H1 (cell line): ENCODE measurements around the gene RS1. TPM values are rescaled to one million over a fixed set of nuclear protein-coding genes. Genes with fewer than 3 reads are reported as not detected.

Source experiments
- CTCF ChIA-PET: fragments of 300-600 bp; sonication (Branson Sonifier 250); formaldehyde crosslinking; loops from one replicate; lab custom pipeline; 2021; ENCODE audit not compliant: partially characterized antibody; lab: Charles Lee
- POLR2A ChIA-PET: fragments of 300-600 bp; sonication (Branson Sonifier 250); formaldehyde crosslinking; loops from one replicate; lab custom pipeline; 2021; ENCODE audit warnings: inconsistent platforms; ENCODE audit not compliant: partially characterized antibody; lab: Charles Lee
- DNase-seq, 2 experiments: peaks; one replicate each; pipeline versions ENCODE4 v3.0.0 to v3.0.0-alpha.2; 2010 to 2022; ENCODE audit warnings: low spot score in 2 of 2, low read depth in 1 of 2, mixed read lengths in 1 of 2
- FAIRE-seq: peaks from 2 replicates; lab custom pipeline; 2011; peaks lifted over from hg19 to GRCh38; lab: Jason Lieb, UNC
- H2AFZ ChIP-seq: 2 replicates; pipeline ENCODE4 v1.8.1; 2012; ENCODE audit warnings: low read length, inconsistent platforms
- H2AK5ac ChIP-seq: 2 replicates; pipeline ENCODE4 v1.6.1; 2013; ENCODE audit warnings: low read depth, low read length
- H2BK120ac ChIP-seq: replicated peaks from 2 replicates; pipeline ENCODE3; 2013; ENCODE audit warnings: low read depth, low read length, inconsistent platforms
- H2BK12ac ChIP-seq: 2 replicates; pipeline ENCODE4 v1.6.1; 2013; ENCODE audit warnings: low read depth, low read length
- H2BK15ac ChIP-seq: 2 replicates; pipeline ENCODE4 v1.6.1; 2013; ENCODE audit warnings: low read length
- H2BK20ac ChIP-seq: 2 replicates; pipeline ENCODE4 v1.6.1; 2013; ENCODE audit warnings: low read length
- H2BK5ac ChIP-seq: 2 replicates; pipeline ENCODE4 v1.6.1; 2013; ENCODE audit warnings: low read depth, low read length
- H3K14ac ChIP-seq: 2 replicates; pipeline ENCODE4 v1.6.1; 2013; ENCODE audit warnings: inconsistent platforms; ENCODE audit not compliant: insufficient read length
- H3K18ac ChIP-seq: 2 replicates; pipeline ENCODE4 v1.6.1; 2013; ENCODE audit warnings: low read length; ENCODE audit errors: extremely low read depth
- H3K23ac ChIP-seq: 2 replicates; pipeline ENCODE4 v1.6.1; 2013; ENCODE audit warnings: inconsistent platforms; ENCODE audit not compliant: insufficient read length
- H3K23me2 ChIP-seq: 2 replicates; pipeline ENCODE4 v1.6.1; 2013; ENCODE audit warnings: low read depth, low read length
- H3K27ac ChIP-seq: 2 replicates; pipeline ENCODE4 v1.6.1; 2011; ENCODE audit warnings: low read depth, low read length, inconsistent platforms
- H3K27me3 ChIP-seq, 4 experiments: replicated peaks in 1 of 4; 1 replicate in 1 of 4; 2 replicates in 3 of 4; pipeline versions ENCODE4 v1.6.1 to v1.8.1; 2011 to 2013; ENCODE audit warnings: low read length in 3 of 4, mild to moderate bottlenecking in 3 of 4, inconsistent platforms in 2 of 4, mixed read lengths in 2 of 4, moderate library complexity in 1 of 4; ENCODE audit not compliant: control insufficient read depth in 3 of 4, insufficient read depth in 3 of 4; ENCODE audit errors: extremely low read depth in 1 of 4
- H3K36me3 ChIP-seq, 4 experiments: 2 replicates each; pipeline versions ENCODE4 v1.6.1 to v1.8.1; 2011 to 2013; ENCODE audit warnings: mild to moderate bottlenecking in 4 of 4, low read length in 3 of 4, moderate library complexity in 2 of 4, control low read depth in 1 of 4, inconsistent platforms in 1 of 4; ENCODE audit not compliant: insufficient read depth in 4 of 4, control insufficient read depth in 2 of 4
- H3K4ac ChIP-seq: replicated peaks from 2 replicates; pipeline ENCODE3; 2013; ENCODE audit warnings: low read length, low read depth, mixed read lengths, inconsistent platforms; ENCODE audit not compliant: insufficient read length
- H3K4me1 ChIP-seq, 4 experiments: replicated peaks in 1 of 4; 1 replicate in 1 of 4; 2 replicates in 3 of 4; pipeline versions ENCODE4 v1.6.1 to v1.8.1; 2011 to 2013; ENCODE audit warnings: low read length in 3 of 4, inconsistent platforms in 2 of 4, mixed read lengths in 1 of 4; ENCODE audit not compliant: insufficient read depth in 4 of 4, control insufficient read depth in 3 of 4
- H3K4me2 ChIP-seq, 2 experiments: 2 replicates each; pipeline versions ENCODE4 v1.6.1 to v1.8.1; 2011 to 2013; ENCODE audit warnings: low read depth in 2 of 2, low read length in 2 of 2, control low read depth in 1 of 2, inconsistent platforms in 1 of 2, mild to moderate bottlenecking in 1 of 2; ENCODE audit not compliant: insufficient read depth in 1 of 2
- H3K4me3 ChIP-seq, 4 experiments: fragments of 200-600, 300-600 bp in 1 of 4; sonication (generic), shearing (Covaris generic), sonication (Bioruptor Twin) in 1 of 4; 2 replicates each; pipeline versions ENCODE4 v1.5.1 to v1.8.1; 2011 to 2016; ENCODE audit warnings: low read length in 4 of 4, low read depth in 3 of 4, control low read depth in 2 of 4, inconsistent platforms in 2 of 4, mild to moderate bottlenecking in 2 of 4, mixed read lengths in 1 of 4, moderate library complexity in 1 of 4; ENCODE audit not compliant: insufficient read depth in 2 of 4; ENCODE audit errors: extremely low read depth in 1 of 4
- H3K56ac ChIP-seq: replicated peaks from 2 replicates; pipeline ENCODE3; 2013; ENCODE audit warnings: low read depth, mild to moderate bottlenecking, mixed read lengths, low read length, inconsistent platforms; ENCODE audit not compliant: insufficient read length
- H3K79me1 ChIP-seq: 2 replicates; pipeline ENCODE4 v1.6.1; 2013; ENCODE audit warnings: low read depth, low read length, control low read depth
- H3K79me2 ChIP-seq, 2 experiments: 2 replicates each; pipeline versions ENCODE4 v1.6.1 to v1.8.1; 2012 to 2013; ENCODE audit warnings: low read length in 2 of 2, mild to moderate bottlenecking in 2 of 2, inconsistent platforms in 1 of 2; ENCODE audit not compliant: insufficient read depth in 2 of 2, control insufficient read depth in 1 of 2
- H3K9ac ChIP-seq, 4 experiments: replicated peaks in 1 of 4; 1 replicate in 1 of 4; 2 replicates in 3 of 4; pipeline versions ENCODE4 v1.6.1 to v1.8.1; 2011 to 2013; ENCODE audit warnings: low read depth in 3 of 4, low read length in 3 of 4, control low read depth in 2 of 4, mild to moderate bottlenecking in 2 of 4, moderate library complexity in 2 of 4, inconsistent platforms in 1 of 4; ENCODE audit errors: extremely low read depth in 1 of 4
- H3K9me3 ChIP-seq, 2 experiments: 2 replicates each; pipeline versions ENCODE4 v1.6.1 to v1.8.1; 2012 to 2013; ENCODE audit warnings: mild to moderate bottlenecking in 2 of 2, moderate library complexity in 2 of 2, control low read depth in 1 of 2, inconsistent platforms in 1 of 2, low read depth in 1 of 2, low read length in 1 of 2, mixed read lengths in 1 of 2; ENCODE audit not compliant: insufficient read depth in 2 of 2
- H4K20me1 ChIP-seq, 2 experiments: replicated peaks in 1 of 2; 2 replicates each; pipeline versions ENCODE3 to v1.8.1; 2011 to 2013; ENCODE audit warnings: inconsistent platforms in 2 of 2, low read length in 2 of 2, mild to moderate bottlenecking in 1 of 2; ENCODE audit not compliant: insufficient read depth in 2 of 2, control insufficient read depth in 1 of 2
- H4K5ac ChIP-seq: 2 replicates; pipeline ENCODE4 v1.6.1; 2013; ENCODE audit warnings: low read length, low read depth, mixed read lengths, inconsistent platforms; ENCODE audit not compliant: insufficient read length
- H4K8ac ChIP-seq: 2 replicates; pipeline ENCODE4 v1.8.0; 2013; ENCODE audit warnings: mild to moderate bottlenecking, moderate library complexity, low read length, inconsistent platforms; ENCODE audit not compliant: insufficient read depth; ENCODE audit errors: extremely low read depth
- H4K91ac ChIP-seq: replicated peaks from 2 replicates; pipeline ENCODE3; 2013; ENCODE audit warnings: low read length, mixed read lengths, inconsistent platforms; ENCODE audit not compliant: insufficient read length
- GABPA ChIP-seq: IDR thresholded peaks from 2 replicates; pipeline ENCODE4 v1.6.1; 2011; ENCODE audit warnings: mild to moderate bottlenecking, low read length, moderate library complexity, borderline replicate concordance; ENCODE audit not compliant: insufficient read depth
- HDAC2 ChIP-seq, 2 experiments: fragments of 300-600 bp in 1 of 2; sonication (generic) in 1 of 2; IDR thresholded peaks; 2 replicates each; pipeline ENCODE4 v1.6.1; 2011 to 2012; ENCODE audit warnings: low read depth in 2 of 2, low read length in 2 of 2, mild to moderate bottlenecking in 2 of 2, moderate library complexity in 2 of 2, borderline replicate concordance in 1 of 2, inconsistent platforms in 1 of 2
- KDM4A ChIP-seq: IDR thresholded peaks from one replicate; pipeline ENCODE4 v1.7.1; 2012; ENCODE audit warnings: low read depth, mild to moderate bottlenecking, moderate library complexity, low read length, inconsistent platforms; ENCODE audit not compliant: severe bottlenecking
- NANOG ChIP-seq: IDR thresholded peaks from 2 replicates; pipeline ENCODE4 v1.6.1; 2011; ENCODE audit warnings: low read length, low read depth, mild to moderate bottlenecking, inconsistent platforms; ENCODE audit not compliant: insufficient read depth, poor library complexity, severe bottlenecking
- TAF1 ChIP-seq: IDR thresholded peaks from 2 replicates; pipeline ENCODE4 v1.6.1; 2011; ENCODE audit warnings: mild to moderate bottlenecking, low read depth, low read length
- TBP ChIP-seq: IDR thresholded peaks from 2 replicates; pipeline ENCODE4 v1.6.1; 2011; ENCODE audit warnings: low read depth, low read length, improper control_type of control experiment
- WGBS, 2 experiments: shearing (Covaris generic) in 1 of 2; methylation state at CpG; one replicate each; pipeline versions ENCODE4 v1.1.6 to v1.1.7; 2013 to 2015; ENCODE audit warnings: low lambda C conversion rate in 2 of 2, mixed read lengths in 2 of 2, inconsistent platforms in 1 of 2, low coverage in 1 of 2, missing lambda C conversion rate in 1 of 2; ENCODE audit not compliant: insufficient replicate concordance in 2 of 2, insufficient coverage in 1 of 2, insufficient read length in 1 of 2; ENCODE audit errors: extremely low coverage in 1 of 2, missing lambda C conversion rate in 1 of 2; 5-methylcytosine and 5-hydroxymethylcytosine counted together
- polyA plus RNA-seq, 7 experiments: library from polyadenylated mRNA; depleted of rRNA in 3 of 7; stranded (reverse) in 5 of 7; unstranded in 2 of 7; fragments of >200 nt in 5 of 7; fragments of 200-250 nt in 2 of 7; gene quantifications; 1 replicate in 5 of 7; 2 replicates in 1 of 7; 4 replicates in 1 of 7; pipeline versions ENCODE4 v1.2.1 to v1.2.3, GENCODE V29; 2011 to 2013; ENCODE audit warnings: missing spikeins in 2 of 7, mixed read lengths in 2 of 7
- total RNA-seq: library from RNA; stranded (reverse); fragmentation: NEBNext Ultra II Directional; extraction: Animal tissue kit (Norgen Biotek cat#: 25700); gene quantifications from 2 replicates; pipeline ENCODE4 v1.2.1, GENCODE V29; 2021

The RS1 gene
- total and polyA plus RNA-seq, 2 of the 8 experiments (the other 6 are each of a cell fraction or from before 2014, with no cell fraction given) = 0.03 TPM; not detected in 1

DNA sequence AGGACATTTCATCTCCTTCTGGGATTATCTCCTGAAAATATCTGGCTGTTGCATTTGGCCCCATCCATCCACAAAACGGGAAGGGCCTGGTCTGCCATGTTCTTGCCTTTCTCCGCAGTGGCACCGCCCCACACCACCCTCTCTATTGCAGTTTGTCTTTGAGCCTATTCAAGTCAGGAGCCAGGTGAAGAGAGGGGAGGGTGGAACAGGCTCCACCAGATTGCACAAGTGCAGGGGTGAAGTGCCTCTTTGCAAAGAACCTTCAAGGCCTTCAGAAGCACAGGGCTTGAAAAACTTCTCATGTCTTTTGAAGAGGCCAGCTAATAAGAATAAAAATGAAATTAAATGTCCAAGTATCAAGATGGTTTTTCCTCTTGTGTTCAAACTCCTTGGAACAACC, 28.7 kb downstream of the RS1 start:
- Histone ChIP-seq H3K4me3 (no peak overlapping the region), H4K5ac (no peak overlapping the region)
- no peak for FAIRE-seq
- POLR2A ChIA-PET = no interaction called here
- TF ChIP-seq NANOG (no peak), TAF1 (no peak), HDAC2 (IDR thresholded peaks at IDR 0.05; ENCODE audit: borderline replicate concordance in 1 of 2, low read depth in 2 of 2, low read length in 2 of 2) (no peak), GABPA (no peak), TBP (no peak), KDM4A (no peak)
- TF ChIP-seq, all 59 proteins: peak for 0
- Histone ChIP-seq H3K36me3 (no peaks in the 10 kb centered on the region), H3K4ac (no peak overlapping the region), H3K79me2 (no peaks in the 10 kb centered on the region), H3K18ac (no peak overlapping the region), H3K23ac (no peak overlapping the region), H3K27ac (no peak overlapping the region), H3K23me2 (no peaks in the 10 kb centered on the region), H2BK20ac (no peak overlapping the region), H3K4me1 (peaks cover 0 to 5% (median 0%) of the 10 kb centered on the region in 4 experiments; a peak in 2 of 7 replicates), H4K91ac (no peak overlapping the region), H3K14ac (no peak overlapping the region), H2BK5ac (no peak overlapping the region), H3K9ac (no peak overlapping the region), H2BK15ac (no peak overlapping the region), H3K79me1 (no peaks in the 10 kb centered on the region), H3K27me3 (no peaks in the 10 kb centered on the region), H3K9me3 (no peaks in the 10 kb centered on the region), H2AFZ (no peak overlapping the region), H4K20me1 (no peaks in the 10 kb centered on the region), H3K4me2 (no peak overlapping the region), H2AK5ac (no peak overlapping the region), H4K8ac (no peak overlapping the region), H2BK12ac (no peak overlapping the region), H2BK120ac (no peak overlapping the region), H3K56ac (no peak overlapping the region)
- no peak for DNase-seq
- 81% methylated on average over 3 of the region's 3 CpGs; no CpG with 5 or more reads in 1 of the 2 experiments for WGBS, 2 experiments
- CTCF ChIA-PET = no interaction called here
